D721Med (cell line): ENCODE results near the gene FAM50A.

ENCODE experiments used
- DNase-seq: peaks from one replicate; pipeline ENCODE4 v3.0.0; 2011; ENCODE audit warnings: low spot score; ENCODE audit not compliant: insufficient read length
- FAIRE-seq: peaks from 2 replicates; lab custom pipeline; 2011; peaks lifted over from hg19 to GRCh38; lab: Jason Lieb, UNC
- TF ChIP-seq, protein P1 (sequence below): IDR thresholded peaks from 2 replicates; pipeline ENCODE4 v1.5.1; 2012; ENCODE audit warnings: mild to moderate bottlenecking, control low read depth; ENCODE audit not compliant: insufficient read depth; ENCODE audit errors: missing control alignments

Gene FAM50A

DNA sequence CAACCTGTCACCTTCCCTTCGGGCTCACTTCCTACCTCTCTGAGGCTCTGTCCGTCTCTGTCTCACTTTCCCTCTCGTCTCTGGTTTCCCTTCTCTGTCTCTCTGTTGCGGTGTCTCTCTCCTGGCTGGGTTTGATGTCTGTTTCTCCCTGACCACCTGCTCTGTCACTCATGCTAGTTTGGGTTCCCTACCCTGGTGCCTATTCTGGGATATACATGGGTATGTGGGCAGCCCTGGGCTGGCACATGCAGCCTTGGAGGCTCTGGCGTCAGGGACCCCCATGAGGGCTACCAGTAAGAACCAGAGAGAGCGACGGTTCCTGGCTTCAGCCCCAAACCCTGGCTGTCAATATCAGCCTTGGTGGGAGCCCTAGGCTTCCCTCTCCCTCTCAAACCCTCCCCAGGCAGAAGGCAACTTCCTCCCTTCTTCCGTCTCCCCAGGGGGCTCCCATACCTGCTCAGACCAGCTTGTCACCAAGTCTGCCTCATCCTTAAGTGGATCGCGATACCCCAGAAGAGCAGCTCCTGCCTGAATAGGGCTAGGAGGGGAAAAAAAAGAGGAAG, 35.2 kb upstream of the FAM50A start:
- TF ChIP-seq, protein P1, sequence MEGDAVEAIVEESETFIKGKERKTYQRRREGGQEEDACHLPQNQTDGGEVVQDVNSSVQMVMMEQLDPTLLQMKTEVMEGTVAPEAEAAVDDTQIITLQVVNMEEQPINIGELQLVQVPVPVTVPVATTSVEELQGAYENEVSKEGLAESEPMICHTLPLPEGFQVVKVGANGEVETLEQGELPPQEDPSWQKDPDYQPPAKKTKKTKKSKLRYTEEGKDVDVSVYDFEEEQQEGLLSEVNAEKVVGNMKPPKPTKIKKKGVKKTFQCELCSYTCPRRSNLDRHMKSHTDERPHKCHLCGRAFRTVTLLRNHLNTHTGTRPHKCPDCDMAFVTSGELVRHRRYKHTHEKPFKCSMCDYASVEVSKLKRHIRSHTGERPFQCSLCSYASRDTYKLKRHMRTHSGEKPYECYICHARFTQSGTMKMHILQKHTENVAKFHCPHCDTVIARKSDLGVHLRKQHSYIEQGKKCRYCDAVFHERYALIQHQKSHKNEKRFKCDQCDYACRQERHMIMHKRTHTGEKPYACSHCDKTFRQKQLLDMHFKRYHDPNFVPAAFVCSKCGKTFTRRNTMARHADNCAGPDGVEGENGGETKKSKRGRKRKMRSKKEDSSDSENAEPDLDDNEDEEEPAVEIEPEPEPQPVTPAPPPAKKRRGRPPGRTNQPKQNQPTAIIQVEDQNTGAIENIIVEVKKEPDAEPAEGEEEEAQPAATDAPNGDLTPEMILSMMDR, result no peak
- FAIRE-seq (no peak), DNase-seq (no peak)

DNA sequence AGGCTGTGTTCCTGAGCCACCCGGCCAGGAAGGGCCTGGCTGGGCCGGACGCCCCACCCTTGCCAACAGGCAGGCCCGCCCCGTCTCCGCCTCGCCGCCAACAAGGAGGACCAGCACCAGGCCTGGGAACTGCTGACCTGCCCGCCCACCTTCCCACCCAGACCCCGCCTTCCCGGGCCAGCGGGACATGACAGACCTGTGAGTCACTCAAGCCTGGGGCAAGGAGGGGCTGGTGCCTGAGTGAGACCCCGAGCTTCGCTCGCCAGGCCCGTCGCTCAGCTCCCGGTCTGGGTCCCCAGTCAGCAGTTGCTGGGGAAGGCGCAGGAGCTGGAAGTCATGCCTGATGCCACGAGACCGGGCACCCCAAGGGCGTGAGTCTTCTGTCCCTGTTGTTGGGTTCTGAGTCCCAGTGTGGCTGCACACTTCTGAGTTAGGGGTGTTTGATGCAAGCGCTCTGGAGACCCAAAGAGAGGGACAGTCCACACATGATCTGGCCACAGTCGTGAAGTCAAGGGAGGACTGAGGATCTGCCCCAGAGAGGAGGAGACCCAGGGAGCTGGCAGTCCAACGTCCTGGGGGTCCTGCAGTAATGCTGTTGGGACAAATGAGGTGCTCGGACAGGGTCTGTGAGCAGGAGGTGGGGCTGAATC, 34.6 kb upstream of the FAM50A start, which contains the start of gene DNASE1L1:
Gene DNASE1L1 (minus strand): TSS at position 33 of the 650 bp plus-strand sequence. CDS start 3,686 bp downstream, outside the sequence.
- FAIRE-seq (no peak), DNase-seq (no peak)
- TF ChIP-seq, protein P1, result no peak

DNA sequence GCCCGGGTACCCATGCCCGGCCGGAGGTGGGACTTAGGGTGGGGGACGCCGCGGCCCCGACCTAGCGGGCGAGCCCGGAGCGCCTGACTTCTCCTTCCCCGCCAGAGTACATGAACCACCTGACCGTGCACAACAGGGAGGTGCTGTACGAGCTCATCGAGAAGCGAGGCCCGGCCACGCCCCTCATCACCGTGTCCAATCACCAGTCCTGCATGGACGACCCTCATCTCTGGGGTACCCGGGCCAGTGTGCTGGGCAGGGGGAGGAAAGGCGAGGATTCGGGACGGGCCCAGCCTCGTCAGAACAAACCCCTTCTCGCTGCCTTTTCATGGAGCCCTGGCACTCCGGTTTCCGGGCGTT, 32.0 kb upstream of the FAM50A start:
- FAIRE-seq (no peak), DNase-seq (peak; percentile 41)
- TF ChIP-seq, protein P1, result no peak

DNA sequence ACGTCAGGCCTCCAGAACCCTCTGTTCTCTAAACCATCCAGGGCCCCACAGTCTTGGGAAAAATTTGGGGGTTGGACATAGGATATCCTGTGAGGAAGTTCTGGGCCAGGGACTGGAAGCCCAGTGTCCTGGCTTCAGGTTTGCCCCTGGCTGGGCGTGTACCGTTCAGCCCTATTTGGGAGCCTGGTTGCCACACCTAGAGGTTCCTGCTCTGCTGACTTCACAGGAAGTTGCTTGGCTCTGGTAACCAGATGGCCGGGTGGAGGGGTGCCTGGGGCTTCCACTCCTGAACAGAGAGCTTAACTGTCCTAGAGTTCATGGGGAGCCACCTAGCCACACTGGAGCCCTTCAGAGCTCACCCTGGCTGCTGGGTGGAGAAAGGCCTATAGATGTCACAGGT, 31.5 kb upstream of the FAM50A start:
- no peak for FAIRE-seq
- DNase-seq, result no peak
- TF ChIP-seq, protein P1, result no peak

DNA sequence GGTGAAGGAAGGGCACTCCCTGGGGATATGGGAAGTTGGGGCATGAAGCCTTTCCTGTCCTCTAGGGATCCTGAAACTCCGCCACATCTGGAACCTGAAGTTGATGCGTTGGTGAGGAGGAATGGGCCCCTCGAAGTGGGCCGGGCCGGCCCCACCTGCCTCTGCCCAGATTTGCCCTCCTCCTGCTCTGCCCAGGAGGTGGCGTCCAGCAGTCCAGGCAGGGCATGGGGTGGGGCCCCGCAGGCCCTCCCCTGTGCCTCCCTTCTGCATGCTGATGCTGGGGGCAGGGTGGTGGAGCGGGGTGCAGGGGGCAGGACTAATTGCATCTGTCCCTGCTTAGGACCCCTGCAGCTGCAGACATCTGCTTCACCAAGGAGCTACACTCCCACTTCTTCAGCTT, 30.8 kb upstream of the FAM50A start:
- DNase-seq (no peak), FAIRE-seq (no peak)
- TF ChIP-seq, protein P1, result no peak

DNA sequence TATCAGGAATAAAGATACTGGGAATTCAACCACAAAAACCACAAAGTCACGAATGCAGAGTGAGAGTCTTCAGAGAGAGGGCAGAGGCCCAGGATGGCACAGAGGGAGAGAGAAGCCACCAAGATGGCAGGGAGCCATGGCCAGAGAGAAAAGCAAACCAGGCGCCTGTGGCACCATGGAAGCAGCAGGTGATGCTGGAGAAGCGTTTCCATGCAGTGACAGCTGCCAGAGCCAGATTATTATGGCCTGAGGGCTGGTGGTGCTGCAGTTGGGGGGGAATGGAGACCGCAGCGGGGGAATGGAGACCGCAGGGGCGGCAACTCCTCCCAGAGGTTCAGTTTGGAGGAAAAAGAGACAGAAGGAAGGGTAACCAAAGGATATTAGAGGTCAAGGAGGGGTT, 26.8 kb upstream of the FAM50A start:
- TF ChIP-seq, protein P1, result no peak
- FAIRE-seq, result no peak
- DNase-seq, result no peak

DNA sequence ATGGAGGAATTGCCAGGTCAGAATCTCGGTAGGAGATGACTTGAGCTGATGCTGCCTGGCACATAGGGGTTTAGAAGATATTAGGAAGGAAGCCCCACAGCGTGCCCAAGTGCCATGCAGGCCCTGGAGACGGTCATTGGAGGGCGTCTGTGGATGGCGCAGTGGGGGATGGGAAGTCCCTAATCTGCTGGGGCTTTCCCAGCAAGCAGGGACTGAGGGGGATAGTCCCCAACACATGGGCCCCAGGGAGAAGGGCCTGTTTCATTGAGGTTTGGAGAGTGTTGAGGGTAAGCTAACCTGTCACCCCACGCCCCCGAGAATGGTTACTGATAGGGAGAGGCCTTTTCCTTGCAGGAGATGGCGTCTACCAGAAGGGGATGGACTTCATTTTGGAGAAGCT, 24.8 kb upstream of the FAM50A start:
- DNase-seq (no peak), FAIRE-seq (no peak)
- TF ChIP-seq, protein P1, result no peak
